ENCODE results near the gene ISLR.

The ISLR gene

GRCh38 chr15:74171965-74172541 is 1.5 kb upstream of the ISLR start:
- no peak for DNase-seq
- TF ChIP-seq GATA1 (IDR thresholded peaks at IDR 0.05; ENCODE audit: low read depth, low read length), result no peak
- no peak for TF ChIP-seq POLR2A (IDR thresholded peaks at IDR 0.05; ENCODE audit: low read length)

GRCh38 chr15:74172701-74173379 is 670 bp upstream of the ISLR start:
- TF ChIP-seq GATA1 (IDR thresholded peaks at IDR 0.05; ENCODE audit: low read depth, low read length) (no peak), POLR2A (IDR thresholded peaks at IDR 0.05; ENCODE audit: low read length) (no peak)
- no peak for DNase-seq

DNA sequence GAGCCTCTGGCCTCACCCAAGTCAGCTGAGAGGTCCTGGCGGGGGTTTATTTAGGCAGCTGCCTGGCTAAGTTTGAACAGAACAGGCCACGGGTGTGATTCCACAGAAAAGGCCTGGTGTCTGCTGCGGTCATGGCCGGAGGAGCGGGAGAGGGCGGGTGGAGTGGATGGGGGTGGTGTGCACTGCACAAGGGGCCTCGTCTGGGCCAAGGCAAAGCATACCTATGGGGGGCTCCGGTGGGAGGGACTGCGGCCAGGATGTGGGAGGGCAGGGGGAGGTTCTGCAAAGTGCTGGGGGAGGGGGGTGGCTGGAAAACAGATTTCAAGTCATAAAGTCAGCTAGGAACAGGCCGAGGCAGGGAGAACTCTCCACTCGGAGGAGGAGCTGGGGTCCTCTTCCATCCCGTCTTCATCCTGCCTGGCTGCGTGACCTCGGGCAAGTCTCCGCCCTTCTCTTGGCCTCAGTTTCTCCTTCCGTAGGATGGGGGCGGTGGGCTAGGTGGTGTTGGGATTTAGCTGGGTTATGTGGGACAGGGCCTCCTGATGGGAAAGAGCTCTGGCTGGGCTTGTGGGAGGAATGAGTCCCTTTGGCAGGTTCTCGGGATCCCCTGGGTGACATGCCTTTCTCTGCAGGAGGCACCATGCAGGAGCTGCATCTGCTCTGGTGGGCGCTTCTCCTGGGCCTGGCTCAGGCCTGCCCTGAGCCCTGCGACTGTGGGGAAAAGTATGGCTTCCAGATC is 878 bp downstream of the ISLR start:
- TF ChIP-seq POLR2A (IDR thresholded peaks at IDR 0.05; ENCODE audit: low read length) (no peak), GATA1 (IDR thresholded peaks at IDR 0.05; ENCODE audit: low read depth, low read length) (no peak)
- DNase-seq, result no peak

- no peak for DNase-seq
- no peak for TF ChIP-seq GATA1 (IDR thresholded peaks at IDR 0.05; ENCODE audit: low read depth, low read length)
- no peak for TF ChIP-seq POLR2A (IDR thresholded peaks at IDR 0.05; ENCODE audit: low read length)
Measured at GRCh38 chr15:74174958-74175253, 1.4 kb downstream of the ISLR start.

DNA sequence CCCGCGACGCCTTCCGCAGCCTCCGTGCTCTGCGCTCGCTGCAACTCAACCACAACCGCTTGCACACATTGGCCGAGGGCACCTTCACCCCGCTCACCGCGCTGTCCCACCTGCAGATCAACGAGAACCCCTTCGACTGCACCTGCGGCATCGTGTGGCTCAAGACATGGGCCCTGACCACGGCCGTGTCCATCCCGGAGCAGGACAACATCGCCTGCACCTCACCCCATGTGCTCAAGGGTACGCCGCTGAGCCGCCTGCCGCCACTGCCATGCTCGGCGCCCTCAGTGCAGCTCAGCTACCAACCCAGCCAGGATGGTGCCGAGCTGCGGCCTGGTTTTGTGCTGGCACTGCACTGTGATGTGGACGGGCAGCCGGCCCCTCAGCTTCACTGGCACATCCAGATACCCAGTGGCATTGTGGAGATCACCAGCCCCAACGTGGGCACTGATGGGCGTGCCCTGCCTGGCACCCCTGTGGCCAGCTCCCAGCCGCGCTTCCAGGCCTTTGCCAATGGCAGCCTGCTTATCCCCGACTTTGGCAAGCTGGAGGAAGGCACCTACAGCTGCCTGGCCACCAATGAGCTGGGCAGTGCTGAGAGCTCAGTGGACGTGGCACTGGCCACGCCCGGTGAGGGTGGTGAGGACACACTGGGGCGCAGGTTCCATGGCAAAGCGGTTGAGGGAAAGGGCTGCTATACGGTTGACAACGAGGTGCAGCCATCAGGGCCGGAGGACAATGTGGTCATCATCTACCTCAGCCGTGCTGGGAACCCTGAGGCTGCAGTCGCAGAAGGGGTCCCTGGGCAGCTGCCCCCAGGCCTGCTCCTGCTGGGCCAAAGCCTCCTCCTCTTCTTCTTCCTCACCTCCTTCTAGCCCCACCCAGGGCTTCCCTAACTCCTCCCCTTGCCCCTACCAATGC is 2.0 kb downstream of the ISLR start:
- no peak for DNase-seq
- TF ChIP-seq GATA1 (IDR thresholded peaks at IDR 0.05; ENCODE audit: low read depth, low read length) (no peak), POLR2A (IDR thresholded peaks at IDR 0.05; ENCODE audit: low read length) (no peak)

DNA sequence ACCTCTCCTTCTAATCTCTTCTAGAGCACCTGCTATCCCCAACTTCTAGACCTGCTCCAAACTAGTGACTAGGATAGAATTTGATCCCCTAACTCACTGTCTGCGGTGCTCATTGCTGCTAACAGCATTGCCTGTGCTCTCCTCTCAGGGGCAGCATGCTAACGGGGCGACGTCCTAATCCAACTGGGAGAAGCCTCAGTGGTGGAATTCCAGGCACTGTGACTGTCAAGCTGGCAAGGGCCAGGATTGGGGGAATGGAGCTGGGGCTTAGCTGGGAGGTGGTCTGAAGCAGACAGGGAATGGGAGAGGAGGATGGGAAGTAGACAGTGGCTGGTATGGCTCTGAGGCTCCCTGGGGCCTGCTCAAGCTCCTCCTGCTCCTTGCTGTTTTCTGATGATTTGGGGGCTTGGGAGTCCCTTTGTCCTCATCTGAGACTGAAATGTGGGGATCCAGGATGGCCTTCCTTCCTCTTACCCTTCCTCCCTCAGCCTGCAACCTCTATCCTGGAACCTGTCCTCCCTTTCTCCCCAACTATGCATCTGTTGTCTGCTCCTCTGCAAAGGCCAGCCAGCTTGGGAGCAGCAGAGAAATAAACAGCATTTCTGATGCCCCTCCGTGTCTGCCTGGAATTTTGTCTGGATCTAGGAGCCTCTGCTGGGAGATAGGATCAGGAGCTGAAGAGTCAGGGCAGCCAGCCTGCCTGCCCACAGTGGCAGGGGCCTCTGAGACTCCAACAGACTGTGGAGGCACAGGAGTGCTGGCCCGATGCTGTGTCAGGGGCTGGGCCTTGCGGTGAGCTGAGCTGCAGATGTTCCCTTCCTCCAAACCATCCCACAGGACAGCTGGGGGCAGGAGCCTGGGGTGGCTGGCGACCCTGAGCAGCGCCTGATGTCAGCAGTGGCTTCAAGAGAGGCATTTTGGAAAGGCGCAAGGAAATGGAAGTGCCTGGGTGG is 3.0 kb downstream of the ISLR start:
- no peak for DNase-seq
- TF ChIP-seq POLR2A (IDR thresholded peaks at IDR 0.05; ENCODE audit: low read length), result no peak
- TF ChIP-seq GATA1 (IDR thresholded peaks at IDR 0.05; ENCODE audit: low read depth, low read length), result no peak

- TF ChIP-seq GATA1 (IDR thresholded peaks at IDR 0.05; ENCODE audit: low read depth, low read length) (no peak), POLR2A (IDR thresholded peaks at IDR 0.05; ENCODE audit: low read length) (no peak)
- no peak for DNase-seq
Measured at GRCh38 chr15:74178326-74179100, 5.0 kb downstream of the ISLR start.

GRCh38 chr15:74179101-74179841 is 5.8 kb downstream of the ISLR start:
- TF ChIP-seq GATA1 (IDR thresholded peaks at IDR 0.05; ENCODE audit: low read depth, low read length) (no peak), POLR2A (IDR thresholded peaks at IDR 0.05; ENCODE audit: low read length) (no peak)

GRCh38 chr15:74179983-74180880 is 6.7 kb downstream of the ISLR start:
- DNase-seq, result no peak

More at GRCh38 chr15:74179101-74179841, 5.8 kb downstream of the ISLR start:
- DNase-seq, result no peak

GRCh38 chr15:74180881-74181602 is 7.5 kb downstream of the ISLR start:
- DNase-seq, result no peak

More at GRCh38 chr15:74179983-74180880, 6.7 kb downstream of the ISLR start:
- TF ChIP-seq POLR2A (IDR thresholded peaks at IDR 0.05; ENCODE audit: low read length) (no peak), GATA1 (IDR thresholded peaks at IDR 0.05; ENCODE audit: low read depth, low read length) (no peak)

More at GRCh38 chr15:74180881-74181602, 7.5 kb downstream of the ISLR start:
- TF ChIP-seq POLR2A (IDR thresholded peaks at IDR 0.05; ENCODE audit: low read length) (no peak), GATA1 (IDR thresholded peaks at IDR 0.05; ENCODE audit: low read depth, low read length) (no peak)
